Adrenal gland (tissue), 19 donors: ENCODE results near the gene LYPD1. TPM values are rescaled to one million over a fixed set of nuclear protein-coding genes. Genes with fewer than 3 reads are reported as not detected.
A peak's percentile ranks its signal among the peaks of the same experiment; 100 is the strongest.

Source experiments
- DNase-seq, 7 donors: peaks; one replicate each; pipeline ENCODE4 v3.0.0-alpha.2; 2019 to 2020
- H3K27ac ChIP-seq, 5 donors: fragments of 200-600 bp; sonication (generic) in 4 of 5; 1 replicate in 3 of 5; 2 replicates in 2 of 5; pipeline versions ENCODE4 v1.5.1 to v1.8.0; 2016 to 2020; ENCODE audit warnings: mild to moderate bottlenecking in 1 of 5
- H3K27me3 ChIP-seq: fragments of 200-600 bp; 2 replicates; pipeline ENCODE4 v1.8.0; 2021
- H3K36me3 ChIP-seq, 2 donors: fragments of 200-600 bp; replicated peaks in 1 of 2; 1 replicate in 1 of 2; 2 replicates in 1 of 2; pipeline versions ENCODE4 v1.5.1 to v1.8.0; 2018 to 2022
- H3K4me1 ChIP-seq, 2 donors: fragments of 200-600 bp; replicated peaks in 1 of 2; 1 replicate in 1 of 2; 2 replicates in 1 of 2; pipeline versions ENCODE4 v1.5.1 to v1.8.0; 2018 to 2021
- H3K4me3 ChIP-seq, 4 donors: fragments of 200-600 bp; sonication (generic) in 3 of 4; one replicate each; pipeline ENCODE4 v1.5.1; 2016 to 2018
- H3K9me3 ChIP-seq, 3 donors: fragments of 200-600 bp; sonication (generic) in 1 of 3; replicated peaks in 1 of 3; 1 replicate in 2 of 3; 2 replicates in 1 of 3; pipeline versions ENCODE4 v1.5.1 to v1.8.0; 2016 to 2021
- CTCF ChIP-seq, 6 experiments: fragments of 450-650 bp in 4 of 6; fragments of 200-600 bp in 2 of 6; sonication (generic) in 1 of 6; IDR thresholded peaks; 1 replicate in 5 of 6; 2 replicates in 1 of 6; pipeline versions ENCODE4 v1.5.1 to v1.8.0; 2016 to 2021; ENCODE audit warnings: antibody characterized with exemption in 6 of 6, mild to moderate bottlenecking in 2 of 6, moderate library complexity in 1 of 6
- POLR2A ChIP-seq, 2 donors: fragments of 450-650 bp; IDR thresholded peaks; one replicate each; pipeline ENCODE4 v1.6.1; 2017; ENCODE audit warnings: antibody characterized with exemption in 2 of 2, mild to moderate bottlenecking in 2 of 2, moderate library complexity in 1 of 2
- WGBS, 4 donors: extraction: QIAGEN DNeasy Blood & Tissue Kit in 2 of 4; methylation state at CpG; one replicate each; pipeline versions ENCODE4 v1.1.5 to v1.1.7; 2013 to 2017; 5-methylcytosine and 5-hydroxymethylcytosine counted together
- intact Hi-C, 2 donors: fragments of 100-400 bp; cut with DNase I; formaldehyde crosslinking; loops; one replicate each; pipeline versions ENCODE4 v1.14.1 to v1.15.0; 2022 to 2023
- long read RNA-seq, 10 donors: library from polyadenylated mRNA in 3 of 10; unstranded in 2 of 10; stranded (forward) in 1 of 10; transcript quantifications; one replicate each; pipeline ENCODE4 v2.0.0 and lab custom pipeline, GENCODE V29; 2021 to 2026
- polyA plus RNA-seq, 3 donors: library from polyadenylated mRNA; stranded (reverse); fragments of 200-250 nt in 2 of 3; fragments of 350-450 nt in 1 of 3; fragmentation: Illumina TruSeq in 1 of 3; extraction: RNeasy Lipid Tissue Mini Kit (QIAGEN cat#74804) in 1 of 3; gene quantifications; one replicate each; pipeline ENCODE4 v1.2.3, GENCODE V29; 2013 to 2014
- total RNA-seq, 9 donors: library from RNA; depleted of rRNA in 4 of 9; stranded (reverse); fragments of >200 nt in 4 of 9; fragments of 120-200 nt in 1 of 9; fragmentation: NEBNext Ultra II Directional in 1 of 9; extraction: Animal tissue kit (Norgen Biotek cat#: 25700) in 1 of 9; gene quantifications; one replicate each; pipeline versions ENCODE4 v1.1.0 to v1.2.4, GENCODE V29; 2013 to 2023
- donor health status: healthy with polysubstance abuse.
- donor health status: Bipolar disorder and iron deficiency.
- donor health status: DM: yes; HTN: yes; CAD: no.
- donor health status: DM: no; HTN: no; CAD: no.
- donor health status: DM: no; HTN: no; CAD: no.
- donor health status: DM: yes; HTN: yes; CAD: no.

Gene LYPD1
- total RNA-seq (1 to 10 TPM in 1 of 9 donors, under 1 TPM in 6, not detected in 2; 0.22 to 2.1 (median 0.31) TPM), polyA plus RNA-seq (1 to 10 TPM in 2 of 3 donors, under 1 TPM in 1; 0.94 to 6.9 (median 3.0) TPM)
- long read RNA-seq, donor 1: 0 reads
- long read RNA-seq, donor 2: 0 reads
- long read RNA-seq, donor 3: 0 reads
- long read RNA-seq, donor 4: 0 reads
- long read RNA-seq, donor 5: 0 reads
- long read RNA-seq, donor 6, partial matches to known transcripts: 0 of 3 reads
- long read RNA-seq, donor 6, other reads (novel, unspliced or antisense): 0 of 3 reads
- long read RNA-seq, donor 7: 0 reads
- long read RNA-seq, donor 8, partial matches to known transcripts: 0 of 1 reads
- long read RNA-seq, donor 8, other reads (novel, unspliced or antisense): 0 of 1 reads
- long read RNA-seq, donor 9: 0 reads
- long read RNA-seq, donor 10: 0 reads

- Histone ChIP-seq H3K4me3 (peak within 1 kb of the TSS in 2 of 4 donors; percentile 4 to 53), H3K36me3 (no peaks in the 10 kb centered on the region), H3K27me3 (peaks cover 30% of the 10 kb centered on the region), H3K27ac (peak within 1 kb of the TSS in 1 of 5 donors; percentile 5), H3K9me3 (peaks cover 0 to 4% (median 0%) of the 10 kb centered on the region in 3 donors), H3K4me1 (peaks cover 19 to 20% of the 10 kb centered on the region in 2 donors)
- DNase-seq: no peak
- TF ChIP-seq POLR2A (IDR thresholded peaks at IDR 0.05): no peak
- TF ChIP-seq CTCF (IDR thresholded peaks at IDR 0.05): no peak
- 0 to 2% (median 1%) methylated on average over 3 to 59 of the region's 59 CpGs for WGBS, 4 donors
- intact Hi-C loops: no loop called here
Observed at GRCh38 chr2:132669908-132670495, at the start of gene LYPD1. TSS of gene LYPD1 (minus strand) at chr2:132670205. CDS start at chr2:132669932, 273 bp downstream.

GRCh38 chr2:132719480-132719879, 49.5 kb upstream of the LYPD1 start:
- no peak overlapping the region for H3K27ac ChIP-seq
- no peaks in the 10 kb centered on the region for H3K4me1 ChIP-seq
- no peak overlapping the region for H3K4me3 ChIP-seq
- intact Hi-C loops: no loop called here
- H3K9me3 ChIP-seq: no peaks in the 10 kb centered on the region
- H3K36me3 ChIP-seq: no peaks in the 10 kb centered on the region
- no peak for DNase-seq
- H3K27me3 ChIP-seq: no peaks in the 10 kb centered on the region
- TF ChIP-seq CTCF (IDR thresholded peaks at IDR 0.05): no peak
- TF ChIP-seq POLR2A (IDR thresholded peaks at IDR 0.05): no peak
- WGBS, 4 donors: 72 to 81% (median 76%) methylated on average over 8 to 9 of the region's 9 CpGs

- no peak for DNase-seq
- TF ChIP-seq POLR2A (IDR thresholded peaks at IDR 0.05) (no peak), CTCF (IDR thresholded peaks at IDR 0.05) (no peak)
- Histone ChIP-seq H3K4me3 (no peak overlapping the region), H3K36me3 (no peaks in the 10 kb centered on the region), H3K27ac (no peak overlapping the region), H3K27me3 (no peaks in the 10 kb centered on the region), H3K4me1 (no peaks in the 10 kb centered on the region), H3K9me3 (no peaks in the 10 kb centered on the region)
- 73 to 87% (median 78%) methylated on average over 2 of the region's 2 CpGs for WGBS, 4 donors
- intact Hi-C loops: no loop called here
Observed at GRCh38 chr2:132716954-132717353, 46.9 kb upstream of the LYPD1 start.

GRCh38 chr2:132715386-132716351, 45.7 kb upstream of the LYPD1 start:
- DNase-seq: no peak
- H3K4me1 ChIP-seq: no peaks in the 10 kb centered on the region
- TF ChIP-seq POLR2A (IDR thresholded peaks at IDR 0.05): no peak
- no peak for TF ChIP-seq CTCF (IDR thresholded peaks at IDR 0.05)
- H3K27ac ChIP-seq: no peak overlapping the region
- no peaks in the 10 kb centered on the region for H3K9me3 ChIP-seq
- WGBS, 4 donors: 68 to 72% (median 70%) methylated on average over 7 of the region's 7 CpGs
- intact Hi-C loops: no loop called here
- H3K4me3 ChIP-seq: no peak overlapping the region
- H3K27me3 ChIP-seq: no peaks in the 10 kb centered on the region
- H3K36me3 ChIP-seq: no peaks in the 10 kb centered on the region
